Heart right ventricle (tissue), 16 donors: ENCODE results near the gene PPM1L. TPM values are rescaled to one million over a fixed set of nuclear protein-coding genes. Genes with fewer than 3 reads are reported as not detected.

Experiments used
- ATAC-seq, 8 donors: fragments of 200-7000 bp; cut with Tn5 transposase; one replicate each; pipeline ENCODE4 v1.9.1; 2020; ENCODE audit warnings: mild to moderate bottlenecking in 8 of 8, moderate library complexity in 8 of 8, moderate number of reproducible peaks in 1 of 8
- DNase-seq, 2 donors: peaks; one replicate each; pipeline ENCODE4 v3.0.0-alpha.2; 2020
- H3K27ac ChIP-seq, 10 donors: fragments of 200-600 bp; sonication (generic) in 2 of 10; one replicate each; pipeline versions ENCODE4 v1.5.0 to v1.8.0; 2020 to 2022; ENCODE audit warnings: mild to moderate bottlenecking in 3 of 10
- H3K27me3 ChIP-seq, 7 donors: fragments of 200-600 bp; one replicate each; pipeline ENCODE4 v1.8.0; 2021 to 2022; ENCODE audit warnings: mild to moderate bottlenecking in 2 of 7
- H3K36me3 ChIP-seq, 9 donors: fragments of 200-600 bp; sonication (generic) in 1 of 9; one replicate each; pipeline versions ENCODE4 v1.5.0 to v1.8.0; 2020 to 2022; ENCODE audit warnings: mild to moderate bottlenecking in 2 of 9
- H3K4me1 ChIP-seq, 9 donors: fragments of 200-600 bp; sonication (generic) in 1 of 9; one replicate each; pipeline versions ENCODE4 v1.5.0 to v1.8.0; 2020 to 2022; ENCODE audit warnings: mild to moderate bottlenecking in 4 of 9
- H3K4me3 ChIP-seq, 10 donors: fragments of 200-600 bp; sonication (generic) in 2 of 10; one replicate each; pipeline versions ENCODE4 v1.5.0 to v1.8.0; 2020 to 2022; ENCODE audit warnings: mild to moderate bottlenecking in 7 of 10, moderate library complexity in 2 of 10
- H3K9me3 ChIP-seq, 11 donors: fragments of 200-600 bp in 10 of 11; sonication (generic) in 2 of 11; one replicate each; pipeline versions ENCODE4 v1.5.0 to v1.8.0; 2013 to 2022; ENCODE audit warnings: mild to moderate bottlenecking in 2 of 11, control low read depth in 1 of 11, moderate library complexity in 1 of 11
- CTCF ChIP-seq, 9 donors: fragments of 200-600 bp; sonication (generic) in 2 of 9; IDR thresholded peaks; one replicate each; pipeline versions ENCODE4 v1.5.0 to v1.8.0; 2021 to 2022; ENCODE audit warnings: antibody characterized with exemption in 9 of 9, mild to moderate bottlenecking in 5 of 9, moderate library complexity in 1 of 9
- WGBS, 2 donors: extraction: QIAGEN DNeasy Blood & Tissue Kit; methylation state at CpG; one replicate each; pipeline ENCODE4 v1.1.7; 2013; ENCODE audit warnings: inconsistent platforms in 1 of 2; 5-methylcytosine and 5-hydroxymethylcytosine counted together
- intact Hi-C, 10 donors: fragments of 100-400 bp; cut with DNase I; formaldehyde crosslinking; loops; one replicate each; pipeline versions ENCODE4 v1.11.1 to v1.14.2; 2022
- polyA plus RNA-seq, 2 donors: library from polyadenylated mRNA; stranded (reverse); fragments of 200-250 nt; gene quantifications; one replicate each; pipeline ENCODE4 v1.2.3, GENCODE V29; 2013
- total RNA-seq, 10 donors: library from RNA; stranded (reverse); fragmentation: NEBNext Ultra II Directional in 3 of 10; extraction: Animal tissue kit (Norgen Biotek cat#: 25700) in 3 of 10; gene quantifications; one replicate each; pipeline versions ENCODE4 v1.2.1 to v1.2.4, GENCODE V29; 2021 to 2023
- donor health status: Arrhythmogenic right ventricular cardiomyopathy.
- donor health status: ischemic (EF 13 %, LVEDD 7.1; RV severe dilation, severe dysfunction).
- donor health status: healthy with polysubstance abuse.
- donor health status: DM: no; HTN: yes; CAD: no.
- donor health status: DM: no; HTN: no; CAD: no.
- donor health status: ischemic (EF 25% LVEDD 6.9; RV normal size, moderate dysfunction).
- donor health status: ischemic (EF 25% LVEDD 5.7; RV mildly dilated, moderate dysfunction).
- donor health status: healthy.
- donor health status: DM: yes; HTN: yes; CAD: no.
- donor health status: Ischemic cardiomyopathy.
- donor health status: ischemic (EF 35%, LVEDD 5.7; RV mildly dilated, moderate dysfunction).
- donor health status: nonischemic (EF 11% LVEDD 7.7; RV severe dilation, severe dysfunction).
- donor health status: DM: yes; HTN: yes; CAD: no.
- donor health status: PGD.
- donor health status: ischemic (EF 29% LVEDD 5.4; RV normal size, mild dysfunction).
- donor health status: nonischemic (EF 23%, LVEDD 6.1; RV moderate dilation, normal function).

Gene PPM1L
- total and polyA plus RNA-seq, 12 donors: 4.4 to 55.5 (median 37.7) TPM

- H3K36me3 ChIP-seq: no peaks in the 10 kb centered on the region
- ATAC-seq (no peak), DNase-seq (no peak)
- TF ChIP-seq CTCF (IDR thresholded peaks at IDR 0.05): no peak
- H3K9me3 ChIP-seq: peaks cover 0 to 10% (median 7%) of the 10 kb centered on the region in 11 donors
- no peak overlapping the region for H3K27ac ChIP-seq
- no peak overlapping the region for H3K4me3 ChIP-seq
- no peaks in the 10 kb centered on the region for H3K4me1 ChIP-seq
- intact Hi-C loops: no loop called here
- H3K27me3 ChIP-seq: no peaks in the 10 kb centered on the region
Observed at GRCh38 chr3:160906646-160907045, 150.6 kb downstream of the PPM1L start.

GRCh38 chr3:160909917-160910316, 153.9 kb downstream of the PPM1L start:
- no peaks in the 10 kb centered on the region for H3K27me3 ChIP-seq
- no peak overlapping the region for H3K4me3 ChIP-seq
- H3K9me3 ChIP-seq: peaks cover 0 to 10% (median 7%) of the 10 kb centered on the region in 11 donors
- intact Hi-C loops: no loop called here
- no peak for ATAC-seq
- H3K27ac ChIP-seq: no peak overlapping the region
- H3K4me1 ChIP-seq: no peaks in the 10 kb centered on the region
- no peak for TF ChIP-seq CTCF (IDR thresholded peaks at IDR 0.05)
- DNase-seq: no peak
- 62 to 67% methylated on average over 2 of the region's 3 CpGs for WGBS, 2 donors
- H3K36me3 ChIP-seq: no peaks in the 10 kb centered on the region

- no peaks in the 10 kb centered on the region for H3K36me3 ChIP-seq
- intact Hi-C loops: no loop called here
- DNase-seq (no peak), ATAC-seq (peak in 1 of 8 donors; percentile 20)
- no peak for TF ChIP-seq CTCF (IDR thresholded peaks at IDR 0.05)
- H3K4me3 ChIP-seq: no peak overlapping the region
- peaks cover 0 to 7% (median 5%) of the 10 kb centered on the region in 11 donors for H3K9me3 ChIP-seq
- no peaks in the 10 kb centered on the region for H3K27me3 ChIP-seq
- peaks cover 0 to under 1% (median 0%) of the 10 kb centered on the region in 9 donors for H3K4me1 ChIP-seq
- no peak overlapping the region for H3K27ac ChIP-seq
Observed at GRCh38 chr3:160911411-160911810, 155.4 kb downstream of the PPM1L start.

GRCh38 chr3:160916472-160916871, 160.4 kb downstream of the PPM1L start:
- no peak for TF ChIP-seq CTCF (IDR thresholded peaks at IDR 0.05)
- Histone ChIP-seq H3K27ac (no peak overlapping the region), H3K4me3 (no peak overlapping the region), H3K4me1 (peaks cover 0 to 24% (median 5%) of the 10 kb centered on the region in 9 donors), H3K36me3 (no peaks in the 10 kb centered on the region), H3K27me3 (no peaks in the 10 kb centered on the region), H3K9me3 (no peaks in the 10 kb centered on the region)
- DNase-seq (no peak), ATAC-seq (no peak)
- 84 to 86% methylated on average over 3 of the region's 3 CpGs for WGBS, 2 donors
- intact Hi-C loops: no loop called here
